Embryonic facial prominence (tissue), 1 donor: Measurements from ENCODE around the gene GLT1D1.
"Not testable (repeated sequence)": the region's sequence is repeated elsewhere in the genome, so short reads cannot be mapped to it uniquely, and the experiment has no call there.

Experiments used
- DNase-seq: peaks from one replicate; pipeline ENCODE4 v3.0.0-alpha.2; 2016; ENCODE audit errors: extremely low spot score

GLT1D1 gene

DNA sequence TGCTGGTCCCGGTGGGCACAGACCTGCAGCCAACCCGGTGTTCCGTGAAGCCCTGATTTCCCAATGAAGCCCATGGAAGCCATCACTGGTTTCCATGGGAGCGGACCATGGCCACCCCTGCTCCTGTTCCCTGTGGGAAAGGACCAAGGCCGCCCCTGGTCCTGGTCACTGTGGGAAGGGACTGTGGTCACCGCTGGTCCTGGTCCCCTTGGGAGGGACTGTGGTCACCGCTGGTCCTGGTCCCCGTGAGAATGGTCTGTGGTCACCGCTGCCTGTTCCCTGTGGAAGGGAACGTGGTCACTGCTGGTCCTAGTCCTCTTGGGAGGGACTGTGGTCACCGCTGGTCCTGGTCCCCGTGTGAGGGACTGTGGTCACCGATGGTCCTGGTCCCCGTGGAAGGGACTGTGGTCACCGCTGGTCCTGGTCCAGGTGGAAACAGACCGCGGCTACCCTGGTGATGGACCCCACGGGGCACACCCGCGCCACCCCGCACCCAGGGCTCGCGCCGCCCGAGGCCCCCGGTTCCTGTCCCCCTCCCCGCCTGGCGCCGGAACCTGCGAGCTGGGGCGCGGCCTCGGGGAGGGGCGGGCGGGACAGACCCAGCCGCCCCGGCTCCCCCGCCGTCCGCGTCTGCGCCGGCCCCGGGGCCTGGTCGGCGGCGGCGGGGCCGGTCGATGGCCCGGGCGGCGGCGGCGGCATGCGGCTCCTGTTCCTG lies at the start of gene GLT1D1:
Gene GLT1D1, plus strand, starts transcription at position 594 of the 715 bp plus-strand sequence. Its CDS starts 104 bp downstream, at position 698.
- DNase-seq: no peak

DNA sequence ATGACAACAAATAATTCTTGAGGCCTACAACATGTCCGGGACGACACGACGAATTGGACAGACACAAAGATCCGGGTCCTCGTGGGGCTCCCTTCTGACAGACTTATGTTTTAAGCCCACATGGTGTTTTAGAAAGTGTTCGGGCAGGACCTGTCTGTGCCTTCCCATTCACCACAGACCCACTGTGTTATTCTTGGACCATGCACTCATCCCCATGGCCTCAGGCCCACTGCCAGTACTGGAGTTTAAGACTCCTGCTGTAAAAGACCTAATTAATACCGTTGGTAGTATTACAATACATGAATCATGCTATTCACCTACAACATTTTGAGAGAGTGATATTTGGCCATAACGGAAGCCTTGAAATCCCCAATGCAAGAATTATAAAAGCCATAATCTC lies 49.5 kb upstream of the GLT1D1 start:
- DNase-seq: no peak

DNA sequence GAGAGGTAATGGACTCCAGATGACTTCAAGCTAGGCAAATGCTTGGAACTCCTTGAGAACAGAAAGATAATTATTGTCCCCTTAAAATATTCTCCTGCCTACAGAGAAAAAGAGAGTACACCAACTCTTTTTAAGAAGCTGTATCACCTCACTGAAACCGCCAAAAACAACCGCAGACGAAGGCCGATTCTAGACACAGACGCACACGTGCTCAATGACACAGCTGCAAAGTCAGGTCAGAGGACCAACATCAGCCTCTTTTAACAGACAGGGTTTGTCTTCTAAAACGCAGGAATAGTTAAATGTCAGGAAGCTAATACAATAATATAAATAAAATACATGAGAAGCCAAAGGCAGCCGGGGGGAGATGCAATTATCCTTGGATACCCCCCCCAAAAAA lies 48.5 kb upstream of the GLT1D1 start:
- DNase-seq: no peak

DNA sequence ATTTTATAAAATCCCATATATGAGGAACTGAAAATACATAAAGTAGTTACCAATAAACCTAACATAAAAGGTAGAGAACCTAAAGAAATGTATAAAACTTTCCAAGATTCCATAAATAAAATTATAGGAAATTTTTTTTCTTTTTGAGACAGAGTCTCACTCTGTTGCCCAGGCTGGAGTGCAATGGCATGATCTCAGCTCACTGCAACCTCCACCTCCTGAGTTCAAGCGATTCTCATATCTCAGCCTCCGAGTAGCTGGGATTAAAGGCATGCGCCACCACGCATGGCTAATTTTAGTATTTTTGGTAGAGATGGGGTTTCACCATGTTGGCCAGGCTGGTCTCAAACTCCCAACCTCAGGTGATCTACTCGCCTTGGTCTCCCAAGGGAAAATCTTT lies 47.9 kb upstream of the GLT1D1 start:
- not testable (repeated sequence) for DNase-seq

DNA sequence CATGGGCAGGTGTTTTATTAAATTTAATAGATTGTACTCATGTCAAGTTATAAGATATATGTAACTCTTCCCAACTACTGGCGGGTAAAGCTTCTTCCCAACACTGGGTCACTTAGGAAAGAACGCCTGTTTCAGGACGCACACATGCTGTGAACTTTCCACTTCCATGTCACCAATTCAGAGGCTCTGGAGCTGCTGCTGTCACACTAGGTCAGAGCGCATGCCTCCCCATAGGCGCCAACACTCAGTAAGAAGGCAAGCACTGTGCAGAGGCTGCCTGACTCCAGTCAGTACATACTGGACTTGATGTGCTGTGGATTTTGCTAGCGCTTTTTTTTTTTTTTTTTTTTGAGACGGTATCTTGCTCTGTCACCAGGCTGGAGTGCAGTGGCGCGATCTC lies 46.7 kb upstream of the GLT1D1 start:
- no peak for DNase-seq

DNA sequence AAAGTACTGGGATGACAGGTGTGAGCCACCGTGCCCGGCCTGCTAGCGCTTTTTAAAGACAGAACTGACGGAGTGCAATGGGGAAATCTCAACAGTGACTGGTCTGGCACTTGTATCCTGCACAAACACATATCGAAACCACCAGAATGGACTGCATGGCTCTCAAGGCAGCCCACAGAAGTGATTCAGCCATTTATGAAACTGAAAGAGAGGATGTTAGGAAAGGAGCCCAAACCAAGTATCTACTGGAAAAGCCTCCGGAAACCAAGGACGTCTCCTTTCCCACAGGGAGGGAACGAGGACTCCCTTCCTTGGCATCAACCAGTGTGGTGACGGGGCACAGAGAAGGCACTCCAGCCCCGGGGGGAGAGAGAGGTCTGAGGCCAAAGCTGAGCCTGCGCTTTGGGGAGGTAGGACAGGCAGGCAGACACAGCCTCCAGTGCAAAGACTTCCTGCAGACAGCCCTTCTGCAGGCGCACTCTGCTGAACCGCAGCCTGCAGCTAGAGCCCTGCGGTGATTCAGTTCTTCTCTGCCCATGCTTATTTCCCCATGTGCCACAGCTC lies 46.0 kb upstream of the GLT1D1 start:
- DNase-seq: no peak

DNA sequence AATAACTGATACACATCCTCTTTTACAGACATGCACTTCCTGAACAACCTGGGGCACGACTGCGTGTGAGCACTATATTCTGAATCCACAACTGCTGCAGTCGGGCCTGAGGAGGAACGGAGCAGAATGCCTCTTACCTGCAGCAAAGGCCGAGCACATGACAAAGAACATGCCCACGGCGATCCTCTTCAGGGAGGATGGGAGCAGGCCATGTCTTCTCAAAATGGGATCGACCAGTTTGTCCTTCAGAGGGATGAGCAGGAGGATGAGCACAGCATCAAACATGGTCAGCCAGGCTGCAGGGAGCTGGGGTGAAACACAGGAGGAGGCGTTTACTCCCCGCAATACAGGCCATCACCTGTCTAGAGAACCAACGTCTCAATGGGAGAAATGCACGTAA lies 44.6 kb upstream of the GLT1D1 start:
- no peak for DNase-seq

DNA sequence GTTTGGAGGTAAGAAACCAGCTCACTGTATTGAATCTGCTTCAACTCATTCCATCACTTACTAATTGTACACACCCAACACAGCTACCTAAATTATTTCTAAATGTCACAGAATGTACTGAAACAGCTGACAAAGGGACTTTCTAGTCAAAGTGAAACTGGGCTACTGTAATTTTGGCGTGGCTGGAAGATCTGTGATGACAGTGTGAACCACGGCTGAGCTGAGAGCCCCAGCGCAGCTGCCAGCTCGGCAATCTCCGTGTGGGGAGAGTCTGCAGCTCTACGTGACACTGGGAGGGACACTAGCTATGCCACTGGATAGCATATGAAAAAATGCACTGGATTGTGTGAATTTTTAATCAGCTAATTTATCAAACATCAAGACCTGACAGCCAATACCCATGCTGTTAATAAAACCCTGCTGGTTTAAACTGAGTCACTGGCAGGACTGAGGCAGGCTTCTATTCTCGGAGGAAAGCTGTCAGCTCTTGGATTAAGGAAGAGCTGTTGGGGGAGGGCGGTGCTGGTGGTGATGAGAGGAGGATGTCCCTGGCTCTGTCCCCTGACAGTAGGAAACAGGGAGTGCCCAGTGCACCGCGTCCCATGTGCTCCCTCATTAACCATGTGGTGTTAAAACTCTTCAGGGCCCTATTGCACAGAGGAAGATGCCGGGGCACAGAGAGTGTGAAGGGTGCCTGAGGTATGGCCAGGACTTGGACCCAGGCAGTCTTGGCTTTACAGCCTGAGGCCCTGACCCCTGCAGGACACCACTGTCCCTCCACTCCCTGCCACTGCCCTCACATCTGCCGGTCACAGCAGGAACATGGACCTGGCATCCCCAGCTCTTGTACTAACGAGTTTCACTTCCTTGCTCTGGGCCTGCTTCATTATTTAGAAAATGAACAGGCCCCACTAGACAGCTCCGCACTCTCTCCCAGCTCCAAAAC lies 42.8 kb upstream of the GLT1D1 start:
- no peak for DNase-seq

DNA sequence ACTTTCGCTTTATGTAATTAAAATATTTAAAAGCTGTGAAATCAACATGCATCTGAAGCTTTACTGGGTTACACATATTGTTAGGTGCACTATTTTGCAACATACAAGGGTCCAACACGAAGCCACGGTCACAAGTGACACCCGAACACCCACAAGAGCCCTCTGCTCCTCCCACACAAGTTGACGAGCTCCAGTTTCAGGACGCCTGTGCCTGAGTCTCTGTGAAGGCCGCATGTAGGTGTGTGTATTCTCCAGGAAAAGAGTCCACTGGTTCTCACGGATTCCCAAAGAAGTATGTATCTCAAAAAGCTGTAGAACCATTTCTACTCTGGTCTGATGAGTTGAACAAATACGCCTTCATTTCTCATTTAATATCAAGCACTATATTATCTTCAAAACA lies 41.5 kb upstream of the GLT1D1 start:
- no peak for DNase-seq

DNA sequence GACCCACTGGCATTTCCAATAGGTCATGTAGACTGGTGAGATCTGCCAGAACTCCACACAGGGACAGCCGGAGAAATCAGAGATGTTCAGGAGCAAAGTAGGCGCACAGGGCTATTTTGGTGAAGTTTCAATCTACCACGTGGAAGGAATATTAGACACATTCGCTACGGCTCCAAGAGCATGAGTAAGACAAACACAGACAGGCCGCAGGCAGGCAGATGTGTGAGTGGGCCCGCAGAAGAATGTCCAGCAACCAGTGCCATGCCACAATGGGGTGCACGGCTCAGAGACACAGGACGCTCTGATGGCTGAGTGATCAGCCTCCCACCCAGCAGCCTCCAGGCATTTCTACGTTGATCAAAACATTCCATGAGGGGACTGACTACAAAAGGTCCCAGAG lies 39.9 kb upstream of the GLT1D1 start:
- no peak for DNase-seq

DNA sequence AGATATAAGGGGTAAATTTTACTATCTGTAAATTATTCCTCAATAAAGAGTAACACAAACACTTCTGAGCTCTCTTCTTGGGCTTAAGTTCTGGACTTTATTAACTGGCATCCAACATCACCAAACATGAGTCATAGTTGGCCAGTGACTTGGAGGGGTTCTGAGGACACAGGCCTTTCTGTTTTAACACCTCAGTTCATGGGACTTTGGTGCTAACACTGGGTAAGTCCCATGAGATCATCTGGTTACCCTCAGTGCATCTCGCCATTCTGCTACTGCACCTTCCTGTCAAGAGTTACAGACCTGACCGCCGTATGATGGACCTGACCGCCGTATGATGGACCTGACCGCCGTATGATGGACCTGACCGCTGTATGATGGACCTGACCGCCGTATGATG lies 39.4 kb upstream of the GLT1D1 start:
- no peak for DNase-seq

DNA sequence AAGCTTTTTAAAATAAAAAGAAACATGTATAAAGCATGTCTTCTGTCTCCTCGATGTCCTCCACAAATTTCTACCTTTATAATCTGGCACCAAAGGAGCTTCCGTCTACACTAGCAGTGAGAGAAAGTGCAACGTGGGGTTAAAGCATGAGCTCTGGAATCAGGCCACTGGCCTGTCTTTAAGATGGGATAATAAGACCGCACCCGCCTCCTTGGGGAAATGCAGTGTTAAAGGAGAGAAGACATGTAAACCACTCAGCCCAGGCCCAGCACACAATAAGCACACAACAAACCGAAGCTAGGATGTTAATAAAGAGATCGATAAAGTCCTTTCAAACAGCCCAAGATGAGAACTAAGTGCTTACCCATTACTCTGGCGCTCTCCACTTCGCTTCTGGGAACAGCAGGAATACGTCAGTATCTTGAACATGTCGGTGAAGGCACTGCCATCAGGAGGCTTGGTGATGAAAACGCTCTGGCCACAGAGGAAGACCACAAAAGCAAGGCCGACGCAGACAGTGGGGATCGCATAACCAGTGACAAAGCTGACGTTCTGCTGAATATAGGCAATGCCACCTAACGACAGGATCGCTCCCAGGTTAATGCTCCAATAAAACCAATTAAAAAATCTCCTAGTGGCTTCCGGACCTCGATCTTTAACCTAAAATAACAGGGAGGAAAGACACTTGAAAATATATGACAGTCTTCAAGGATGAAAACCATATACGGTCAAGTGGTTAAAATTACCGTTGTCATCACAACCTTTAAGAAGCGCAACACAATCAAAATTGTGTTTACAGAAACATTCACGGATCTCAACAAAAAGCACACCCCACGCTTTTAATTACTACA lies 38.6 kb upstream of the GLT1D1 start:
- no peak for DNase-seq

DNA sequence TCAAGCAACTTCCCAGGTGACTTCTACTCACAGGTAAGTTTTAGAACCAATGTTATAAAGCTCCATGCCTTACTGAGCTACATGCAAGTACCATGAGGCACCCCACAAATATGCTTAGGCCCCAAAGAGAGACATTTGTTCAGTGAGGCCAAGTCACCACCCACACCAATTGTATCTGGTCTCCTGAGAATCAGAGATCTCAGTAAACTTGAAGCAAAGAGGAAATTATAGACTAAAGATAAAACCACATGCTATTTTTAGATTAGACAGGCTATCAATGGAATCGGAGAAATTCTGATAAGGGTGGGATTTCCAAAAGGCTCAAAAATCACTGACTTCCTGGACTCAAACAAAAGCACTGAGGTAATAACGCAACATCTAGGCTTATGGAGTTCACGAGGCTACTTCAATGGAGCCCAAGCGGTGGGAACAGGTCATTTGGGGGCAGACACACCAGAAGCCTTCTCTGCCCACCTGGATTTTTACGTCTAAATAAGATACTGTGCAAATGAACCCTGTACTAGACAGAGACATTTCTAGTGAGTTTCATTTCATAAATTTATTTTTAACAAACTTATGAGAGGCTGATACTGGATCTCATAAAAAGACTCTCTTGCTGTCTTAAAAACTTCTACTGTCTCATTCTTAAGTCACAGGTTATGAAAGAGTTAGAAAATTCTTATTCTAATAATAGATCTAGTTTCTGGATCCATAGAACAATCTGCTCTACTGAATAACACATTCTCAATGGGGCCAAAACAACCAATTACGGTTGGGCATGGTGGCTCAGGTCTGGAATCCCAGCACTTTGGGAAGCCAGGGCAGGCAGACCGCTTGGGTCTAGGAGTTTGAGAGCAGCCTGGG lies 37.3 kb upstream of the GLT1D1 start:
- DNase-seq: no peak

DNA sequence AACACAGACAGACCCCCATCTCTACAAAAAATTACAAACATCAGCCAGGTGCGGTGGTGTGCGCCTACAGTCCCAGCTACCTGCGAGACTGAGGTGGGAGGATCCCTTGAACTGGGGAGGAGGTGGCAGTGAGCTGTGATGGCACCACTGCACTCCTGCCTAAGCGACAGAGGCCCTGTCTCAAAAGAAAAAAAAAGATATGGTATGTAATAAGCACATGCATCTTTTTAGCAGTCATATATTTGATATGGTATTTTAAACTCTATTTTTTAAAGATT lies 36.7 kb upstream of the GLT1D1 start:
- no peak for DNase-seq

DNA sequence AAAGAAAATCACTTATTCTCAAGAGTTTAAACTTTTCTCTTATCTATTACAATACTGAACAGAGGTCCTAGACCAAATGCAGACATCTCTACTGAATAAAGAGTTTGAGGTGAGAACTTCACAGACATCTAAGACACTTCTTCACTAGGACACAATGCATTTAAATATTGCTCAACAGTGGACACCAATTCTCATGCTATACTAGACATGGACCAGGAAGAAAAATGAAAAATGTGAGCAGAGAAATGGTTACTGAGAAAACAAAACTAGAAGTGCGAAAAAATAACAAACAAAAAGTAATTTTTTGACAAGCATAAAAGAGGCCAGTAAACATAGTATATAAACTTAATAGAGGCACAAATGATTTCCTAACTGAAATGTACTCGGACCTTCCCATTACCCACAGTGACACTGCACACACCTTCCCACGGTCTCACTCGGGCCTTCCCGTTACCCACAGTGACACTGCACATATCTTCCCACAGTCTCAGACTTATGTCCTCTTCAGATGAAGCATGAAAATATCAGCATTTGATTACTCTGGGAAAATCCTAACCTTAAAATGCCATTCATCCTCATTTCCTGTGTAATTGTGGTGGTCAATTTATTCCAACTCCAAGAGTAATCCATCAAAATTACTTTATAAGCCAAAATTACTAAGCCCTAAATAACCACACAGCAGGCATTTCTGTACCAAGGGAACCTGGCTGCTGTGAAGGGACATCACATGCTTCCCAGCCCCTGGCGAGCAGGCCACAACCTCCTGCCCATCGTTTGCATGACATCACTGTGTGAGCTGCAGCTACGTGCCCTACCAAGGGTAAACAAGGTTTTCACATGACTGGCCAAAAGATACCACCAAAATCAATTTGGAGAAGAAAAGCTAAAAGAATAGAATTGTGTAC lies 35.9 kb upstream of the GLT1D1 start:
- DNase-seq: no peak

DNA sequence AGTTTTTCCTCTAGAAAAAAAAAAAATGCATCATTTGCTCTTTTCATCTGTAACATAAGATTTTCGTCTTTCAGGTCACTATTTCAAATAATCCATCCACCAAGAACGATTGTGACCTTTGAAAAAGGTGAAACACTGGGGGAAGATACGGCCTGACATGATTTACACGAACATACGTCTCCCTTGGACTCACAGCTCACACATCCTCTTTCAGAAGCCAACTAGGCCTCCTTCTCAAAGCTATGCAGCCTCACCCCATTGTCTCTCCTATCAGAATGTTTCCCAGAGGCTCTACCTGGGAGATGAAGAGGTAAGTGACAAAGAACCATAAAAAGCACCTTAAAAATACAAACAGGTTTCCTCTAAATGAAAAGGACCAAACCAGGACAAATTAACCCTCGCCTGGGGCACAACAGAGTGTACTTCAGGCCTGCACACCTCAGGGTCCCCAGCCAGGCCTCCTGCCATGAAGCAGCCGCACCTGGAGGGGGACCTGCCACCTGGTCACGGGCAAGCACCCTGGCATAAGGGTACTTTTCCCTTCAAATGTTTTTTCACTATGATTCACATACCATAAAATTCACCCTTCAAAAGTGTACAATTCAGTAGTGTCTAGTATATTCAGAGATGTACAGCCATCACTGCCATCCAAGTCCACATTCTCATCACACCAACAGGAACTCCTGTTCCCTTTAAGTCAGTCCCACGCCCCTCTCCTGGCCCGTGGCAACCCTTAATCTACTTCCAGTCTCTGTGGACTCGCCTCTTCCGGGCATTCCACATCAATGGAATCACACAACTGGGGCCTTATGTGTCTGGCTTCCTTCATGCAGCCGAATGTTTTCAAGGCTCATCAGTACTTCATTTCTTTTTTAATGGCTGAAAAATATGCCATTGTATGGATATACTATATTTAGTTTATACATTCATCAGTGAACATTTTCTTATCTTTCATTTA lies 34.9 kb upstream of the GLT1D1 start:
- DNase-seq: no peak

DNA sequence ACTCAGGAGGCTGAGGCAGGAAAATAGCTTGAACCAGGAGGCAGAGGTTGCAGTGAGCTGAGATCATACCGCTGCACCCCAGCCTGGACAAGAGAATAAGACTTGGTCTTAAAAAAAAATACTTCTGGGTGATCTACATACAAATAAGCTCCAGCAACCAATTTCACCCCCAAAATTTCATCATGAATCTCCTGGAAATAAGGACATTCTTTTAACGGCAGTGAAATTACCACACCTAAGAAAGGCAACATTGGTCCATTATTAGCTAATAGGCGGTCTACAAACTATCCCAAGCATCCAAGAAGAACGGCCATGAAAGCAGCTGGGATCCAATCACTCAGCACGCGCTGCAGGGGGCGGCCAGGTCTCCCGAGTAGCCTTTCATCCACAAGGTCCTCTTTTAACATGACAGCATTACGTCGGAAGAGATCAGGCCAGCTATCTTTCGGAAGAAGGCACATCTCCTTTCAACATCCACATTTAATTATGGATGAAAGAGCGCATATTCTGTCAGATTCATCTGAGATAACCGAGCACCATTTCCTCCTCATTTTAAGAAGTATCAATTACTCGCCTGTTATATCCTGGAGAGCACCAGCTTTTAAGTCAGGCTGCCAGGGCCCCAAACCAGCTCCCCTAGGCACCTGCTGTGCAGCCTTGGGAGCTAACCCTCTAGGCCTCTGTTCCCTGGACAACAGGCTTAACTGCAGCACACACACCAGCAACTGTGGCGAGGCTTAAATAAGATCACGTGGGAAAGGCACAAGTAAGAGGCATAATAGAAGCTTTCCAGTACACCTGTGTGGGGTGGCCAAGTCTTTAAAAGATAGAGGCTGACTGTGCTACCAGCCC lies 33.8 kb upstream of the GLT1D1 start:
- DNase-seq: no peak

DNA sequence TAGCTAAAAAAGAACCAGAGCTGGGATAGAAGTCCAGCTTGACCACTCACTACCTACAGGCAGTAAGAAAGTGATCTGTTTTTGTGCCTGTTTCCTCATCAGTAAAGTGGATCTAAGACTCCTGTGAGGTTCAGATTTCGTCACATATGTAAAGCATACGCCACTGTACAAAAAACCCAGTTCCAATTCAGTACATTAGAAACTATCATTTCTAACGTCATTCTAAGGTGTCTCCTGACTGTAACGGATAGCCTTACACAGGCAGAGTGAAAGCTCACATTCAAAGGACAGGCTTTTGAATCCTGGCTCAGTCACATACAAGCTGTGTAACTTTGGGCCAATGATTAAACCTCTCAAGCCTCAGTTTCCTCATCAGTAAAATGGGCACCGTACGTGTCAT lies 33.0 kb upstream of the GLT1D1 start:
- DNase-seq: no peak
